GM23248 (cell line): ENCODE results near the gene MRFAP1.

ENCODE experiments used
- EZH2 ChIP-seq: fragments of 200-600 bp; sonication (generic); IDR thresholded peaks from 2 replicates; pipeline ENCODE4 v1.6.1; 2018; ENCODE audit warnings: antibody characterized with exemption, mild to moderate bottlenecking; ENCODE audit not compliant: insufficient read depth, poor library complexity, severe bottlenecking
- EZH2phosphoT487 ChIP-seq: fragments of 200-600 bp; sonication (generic); IDR thresholded peaks from 2 replicates; pipeline ENCODE4 v1.6.1; 2018; ENCODE audit warnings: antibody characterized with exemption, moderate library complexity, mild to moderate bottlenecking, low read depth; ENCODE audit not compliant: insufficient read depth

GRCh38 chr4:6596948-6597347, 43.5 kb upstream of the MRFAP1 start:
- TF ChIP-seq EZH2 = no peak
- TF ChIP-seq EZH2phosphoT487 = no peak
